Duodenal mucosa (tissue), 2 donors: ENCODE measurements around the gene CDR2L.

Experiments used
- H3K27ac ChIP-seq: one replicate; pipeline ENCODE4 v1.7.0; 2013; ENCODE audit warnings: low read depth, low read length
- H3K27me3 ChIP-seq, 2 donors: one replicate each; pipeline ENCODE4 v1.7.0; 2013; ENCODE audit warnings: low read length in 2 of 2, control low read depth in 1 of 2; ENCODE audit not compliant: insufficient read depth in 2 of 2, control insufficient read depth in 1 of 2
- H3K36me3 ChIP-seq, 2 donors: one replicate each; pipeline ENCODE4 v1.7.0; 2013; ENCODE audit warnings: low read length in 2 of 2, control low read depth in 1 of 2; ENCODE audit not compliant: insufficient read depth in 2 of 2, control insufficient read depth in 1 of 2
- H3K4me1 ChIP-seq, 2 donors: one replicate each; pipeline ENCODE4 v1.7.0; 2013; ENCODE audit warnings: low read length in 2 of 2, control low read depth in 1 of 2; ENCODE audit not compliant: insufficient read depth in 2 of 2, control insufficient read depth in 1 of 2
- H3K4me3 ChIP-seq, 2 donors: one replicate each; pipeline ENCODE4 v1.7.0; 2013; ENCODE audit warnings: low read length in 2 of 2, low read depth in 1 of 2
- H3K9ac ChIP-seq, 2 donors: one replicate each; pipeline ENCODE4 v1.7.0; 2013; ENCODE audit warnings: low read length in 2 of 2, low read depth in 1 of 2
- H3K9me3 ChIP-seq, 2 donors: one replicate each; pipeline ENCODE4 v1.7.0; 2013; ENCODE audit warnings: low read length in 2 of 2, control low read depth in 1 of 2; ENCODE audit not compliant: control insufficient read depth in 1 of 2

The CDR2L gene

DNA sequence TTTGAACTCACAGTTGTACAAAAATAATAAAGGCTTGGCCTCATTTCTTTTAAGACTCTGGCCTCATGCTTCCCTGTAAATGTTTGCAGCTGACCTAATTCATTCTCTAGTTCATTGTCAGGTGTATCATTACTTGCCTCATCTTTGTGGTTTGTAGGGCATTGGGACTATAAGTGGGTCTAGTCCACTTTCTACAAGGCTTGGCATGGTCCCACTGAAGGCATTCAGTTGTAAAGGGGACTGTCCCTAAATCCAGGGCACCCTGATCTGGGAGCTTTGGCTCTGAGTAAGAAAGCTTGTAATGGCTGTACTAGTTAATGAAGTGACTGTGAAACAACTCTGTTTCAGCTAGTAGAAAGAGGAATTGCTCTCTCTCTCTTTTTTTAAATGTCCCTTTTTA, 62.3 kb downstream of the CDR2L start:
- Histone ChIP-seq H3K27me3 (no peaks in the 10 kb centered on the region), H3K27ac (no peak overlapping the region), H3K9ac (no peak overlapping the region), H3K9me3 (no peaks in the 10 kb centered on the region), H3K4me1 (peaks cover 16 to 17% of the 10 kb centered on the region in 2 donors), H3K36me3 (peaks cover 10 to 22% of the 10 kb centered on the region in 2 donors), H3K4me3 (no peak overlapping the region)

DNA sequence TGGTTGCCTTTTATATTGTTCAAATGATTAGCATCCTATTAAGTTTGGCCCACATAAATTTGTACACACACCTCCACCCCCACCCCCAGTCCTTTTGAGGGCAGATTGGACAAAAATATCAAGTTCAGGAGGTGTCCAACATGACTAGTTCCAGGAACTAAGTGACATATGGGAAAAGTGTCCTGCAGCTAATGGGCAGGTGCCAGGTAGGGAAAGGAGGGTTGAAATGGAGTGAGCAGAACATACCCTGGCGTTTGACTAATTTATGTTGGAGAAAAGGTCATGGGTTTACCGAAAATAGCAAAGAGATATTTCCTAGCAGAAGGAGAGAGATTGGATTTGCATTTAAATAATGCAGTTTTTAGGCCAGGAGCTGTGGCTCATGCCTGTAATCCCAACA, 64.5 kb downstream of the CDR2L start:
- Histone ChIP-seq H3K9me3 (no peaks in the 10 kb centered on the region), H3K27me3 (no peaks in the 10 kb centered on the region), H3K36me3 (peaks cover 10 to 26% of the 10 kb centered on the region in 2 donors), H3K4me1 (peaks cover 13 to 16% of the 10 kb centered on the region in 2 donors), H3K27ac (no peak overlapping the region), H3K9ac (no peak overlapping the region), H3K4me3 (no peak overlapping the region)
